HG03039 (cell line): ENCODE results near the gene CXCR3.

Source experiments
- ATAC-seq: cut with Tn5 transposase; IDR thresholded peaks from one replicate; pipeline ENCODE4 v1.9.1; 2021; ENCODE audit warnings: mild to moderate bottlenecking, moderate library complexity; ENCODE audit not compliant: unreplicated experiment

Gene CXCR3

GRCh38 chrX:71637253-71637618 is 18.9 kb upstream of the CXCR3 start:
- no peak for ATAC-seq

DNA sequence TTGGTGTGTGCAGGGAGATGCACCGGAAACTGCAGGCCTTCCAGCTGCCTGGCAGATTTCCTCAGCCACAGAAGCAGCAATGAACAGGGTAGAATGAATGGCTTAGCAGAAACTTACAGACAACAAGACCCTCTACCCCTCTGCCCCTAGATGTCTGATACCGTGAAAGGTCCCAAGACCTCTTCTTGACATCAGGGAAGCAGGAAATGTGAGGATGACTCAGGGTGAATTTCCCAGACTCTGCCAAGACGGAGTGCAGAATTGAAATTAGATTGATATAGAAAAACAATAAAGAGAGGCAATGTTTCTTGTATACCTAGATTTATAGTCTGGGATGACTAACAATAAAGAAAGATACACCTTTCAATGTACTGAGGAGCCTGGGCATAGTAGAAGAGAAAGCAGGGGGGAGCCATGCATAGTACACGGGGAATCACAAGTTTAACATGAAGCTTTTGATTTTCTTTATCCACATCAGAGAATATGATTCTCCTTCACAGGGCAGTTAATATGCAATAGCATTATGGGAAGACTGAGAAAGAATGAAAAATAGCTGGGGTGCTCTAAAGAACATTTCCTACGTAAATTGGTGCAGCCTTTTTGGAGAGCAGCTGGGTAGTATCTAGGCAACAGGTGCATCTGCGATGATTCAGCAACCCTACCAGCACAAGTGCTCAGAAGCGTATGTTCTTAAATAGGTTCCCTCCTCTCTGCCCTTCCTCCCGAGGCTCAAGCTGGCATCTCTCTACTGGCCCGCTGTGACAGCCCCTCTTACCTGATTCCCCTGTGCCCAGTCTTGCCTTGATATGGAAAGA is 18.3 kb upstream of the CXCR3 start:
- no peak for ATAC-seq

- no peak for ATAC-seq
These were observed 16.1 kb upstream of the CXCR3 start for GRCh38 chrX:71634366-71634765.

GRCh38 chrX:71632923-71633657 is 14.8 kb upstream of the CXCR3 start:
- ATAC-seq: no peak

GRCh38 chrX:71629467-71629866 is 11.2 kb upstream of the CXCR3 start:
- no peak for ATAC-seq

GRCh38 chrX:71627588-71628404 is 9.5 kb upstream of the CXCR3 start:
- no peak for ATAC-seq

GRCh38 chrX:71626576-71626975 is 8.3 kb upstream of the CXCR3 start:
- ATAC-seq: no peak

- no peak for ATAC-seq
These were observed 7.2 kb upstream of the CXCR3 start for GRCh38 chrX:71625471-71625870.

DNA sequence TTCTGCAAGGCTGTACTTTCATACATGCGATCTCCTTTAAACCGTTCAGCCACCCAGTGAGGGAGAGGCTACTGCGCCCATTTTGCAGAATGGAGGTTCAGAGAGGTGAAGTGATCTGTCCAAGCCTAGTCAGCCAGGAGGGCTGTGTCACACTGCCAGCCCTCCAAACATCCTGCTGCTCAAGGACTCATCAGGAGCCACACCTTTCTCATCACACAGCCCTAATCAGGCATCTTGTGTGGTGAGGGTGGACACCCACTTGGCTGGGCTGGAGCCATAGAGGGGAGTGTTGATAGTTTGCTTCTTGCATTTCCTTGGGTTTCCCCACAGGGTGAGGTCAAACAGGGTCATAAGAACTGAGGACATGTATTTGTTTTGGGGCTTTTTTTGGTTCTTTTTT is 5.4 kb upstream of the CXCR3 start:
- ATAC-seq: no peak

DNA sequence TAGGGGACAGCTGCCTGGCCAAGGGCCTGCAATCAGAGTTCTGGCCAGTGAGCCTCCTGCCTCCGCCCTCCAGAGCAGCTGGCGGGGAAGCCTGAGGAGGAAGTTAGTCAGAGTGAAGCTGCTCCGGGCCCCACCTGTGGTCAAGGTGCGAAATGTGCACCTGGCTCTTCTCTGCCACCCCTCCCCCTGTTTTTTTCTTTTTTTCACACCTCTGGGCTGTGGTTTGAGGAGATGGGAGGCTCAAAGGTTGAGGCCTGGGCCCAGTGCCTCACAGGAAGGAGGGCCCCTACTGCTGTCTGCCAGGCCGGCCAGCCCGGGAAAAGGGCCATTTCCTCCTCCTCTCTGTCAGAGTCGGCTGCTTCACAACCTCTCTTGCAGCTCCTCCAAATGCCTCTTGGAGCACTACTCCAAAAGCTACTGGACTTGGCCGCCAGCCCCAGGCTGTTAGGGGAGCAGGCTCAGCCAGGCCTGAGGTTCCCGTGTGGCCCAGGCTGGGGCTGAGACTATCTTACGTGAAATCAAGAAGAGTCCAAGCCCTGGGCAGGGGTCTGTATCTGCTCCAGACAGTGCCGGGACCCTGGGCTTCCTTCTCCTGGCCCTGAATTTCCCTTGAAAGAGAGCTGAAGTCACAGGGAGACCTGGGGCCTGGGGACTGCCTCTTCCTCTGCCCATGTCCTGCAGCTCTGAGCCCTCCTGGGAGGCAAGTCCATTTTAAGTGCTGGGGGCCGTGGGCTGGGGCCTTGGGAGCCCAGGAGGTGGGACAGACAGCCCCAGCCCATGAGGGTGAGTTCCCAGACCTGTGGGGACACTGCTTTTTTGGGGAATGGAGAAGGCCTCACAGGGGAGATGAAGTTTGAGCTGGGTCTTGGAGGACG is 4.5 kb upstream of the CXCR3 start:
- no peak for ATAC-seq

- ATAC-seq: no peak
These were observed 3.8 kb upstream of the CXCR3 start for GRCh38 chrX:71622032-71622575.

DNA sequence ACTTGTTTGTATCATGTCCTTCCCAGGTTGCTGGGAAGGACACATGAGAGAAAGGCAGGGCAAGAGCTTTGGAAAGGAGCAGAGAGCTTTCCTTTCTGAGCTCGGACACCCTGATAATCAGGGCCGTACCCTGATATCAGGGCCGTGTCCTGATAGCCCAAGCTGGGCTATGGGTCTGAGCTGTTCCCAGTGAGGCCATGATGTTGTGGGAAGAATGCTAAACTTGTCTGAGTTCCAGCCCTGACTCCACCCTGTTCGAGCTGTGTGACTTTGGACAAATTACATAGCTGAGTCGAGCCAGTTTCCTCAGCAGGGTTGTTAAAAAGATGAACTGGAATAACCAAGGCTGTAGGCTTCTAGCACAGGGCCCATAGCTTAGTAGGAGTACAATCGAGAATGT is 3.3 kb upstream of the CXCR3 start:
- no peak for ATAC-seq

DNA sequence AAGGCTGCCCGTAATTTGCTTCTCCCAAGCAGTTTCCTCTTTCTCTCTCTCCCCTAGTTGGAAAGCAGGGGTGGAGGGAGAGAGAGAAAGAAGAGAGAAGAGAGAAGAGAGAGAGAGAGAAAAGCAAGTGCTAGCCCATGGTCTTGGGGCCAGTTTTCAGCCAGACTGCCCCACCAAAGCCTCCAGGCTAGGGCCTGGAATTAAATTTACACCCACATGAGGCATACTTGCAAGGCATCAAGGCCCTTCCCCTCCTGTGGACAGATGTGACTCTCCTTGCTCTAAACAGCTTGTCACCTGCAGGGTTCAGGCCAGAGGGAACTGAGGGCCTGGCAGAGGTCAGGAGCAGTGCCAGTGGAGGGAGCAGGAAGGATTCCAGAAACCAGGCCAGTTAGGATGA is 1.7 kb upstream of the CXCR3 start:
- ATAC-seq: no peak

DNA sequence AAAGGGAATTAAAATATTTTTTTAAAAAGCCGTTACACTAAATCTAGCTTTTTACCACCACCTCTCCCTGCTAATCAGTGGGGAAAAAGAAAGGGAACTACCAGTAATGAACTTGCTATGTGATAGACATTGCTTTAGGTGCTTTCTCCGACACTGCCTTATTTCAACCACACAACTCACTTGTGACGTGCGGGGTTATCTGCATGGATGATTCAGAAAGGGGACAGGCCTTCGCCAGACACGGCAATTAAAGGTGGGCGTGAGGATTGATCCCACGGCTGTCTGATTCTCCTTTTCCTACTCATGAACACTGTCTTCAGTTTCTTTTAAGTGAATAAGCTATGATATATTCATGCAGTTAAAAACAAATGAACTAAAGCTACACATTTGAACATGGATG is 882 bp upstream of the CXCR3 start:
- ATAC-seq: no peak

DNA sequence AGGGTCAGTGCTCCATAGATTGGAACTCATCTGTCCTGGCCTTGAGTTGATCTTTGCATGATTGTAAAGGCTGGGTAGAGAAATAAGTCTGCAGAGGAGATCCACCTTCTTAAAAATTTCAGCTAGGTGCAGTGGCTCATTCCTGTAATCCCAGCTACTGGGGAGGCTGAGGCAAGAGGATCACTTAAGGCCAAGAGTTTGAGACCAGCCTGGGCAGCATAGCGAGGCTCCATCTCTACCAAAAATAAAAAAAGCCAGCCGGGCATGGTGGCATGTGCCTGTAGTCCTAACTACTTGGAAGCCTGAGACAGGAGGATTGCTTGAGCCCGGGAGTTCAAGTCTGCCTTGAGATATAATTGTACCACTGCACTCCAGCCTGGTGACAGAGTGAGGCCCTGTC is 476 bp upstream of the CXCR3 start:
- ATAC-seq: no peak

DNA sequence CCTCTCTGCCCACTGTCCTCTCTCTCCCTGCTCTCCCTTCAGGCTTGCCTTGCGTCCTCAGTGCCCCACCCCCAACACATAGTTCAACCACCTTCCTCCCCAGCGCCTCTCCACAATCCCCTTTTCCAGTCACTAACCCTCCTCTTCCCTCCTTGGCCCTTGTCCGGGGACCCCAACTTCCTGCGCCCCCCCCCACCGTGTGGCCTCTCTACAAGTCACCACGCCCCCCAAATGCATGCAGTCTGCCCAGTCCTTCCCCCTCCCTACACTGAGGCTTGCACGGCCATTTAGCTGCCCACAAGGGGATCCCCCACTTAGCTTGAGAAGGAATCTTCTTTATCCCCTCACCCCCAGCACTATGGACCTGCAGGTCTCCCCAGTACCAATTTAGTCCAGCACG is 569 bp downstream of the CXCR3 start:
- ATAC-seq: no peak

DNA sequence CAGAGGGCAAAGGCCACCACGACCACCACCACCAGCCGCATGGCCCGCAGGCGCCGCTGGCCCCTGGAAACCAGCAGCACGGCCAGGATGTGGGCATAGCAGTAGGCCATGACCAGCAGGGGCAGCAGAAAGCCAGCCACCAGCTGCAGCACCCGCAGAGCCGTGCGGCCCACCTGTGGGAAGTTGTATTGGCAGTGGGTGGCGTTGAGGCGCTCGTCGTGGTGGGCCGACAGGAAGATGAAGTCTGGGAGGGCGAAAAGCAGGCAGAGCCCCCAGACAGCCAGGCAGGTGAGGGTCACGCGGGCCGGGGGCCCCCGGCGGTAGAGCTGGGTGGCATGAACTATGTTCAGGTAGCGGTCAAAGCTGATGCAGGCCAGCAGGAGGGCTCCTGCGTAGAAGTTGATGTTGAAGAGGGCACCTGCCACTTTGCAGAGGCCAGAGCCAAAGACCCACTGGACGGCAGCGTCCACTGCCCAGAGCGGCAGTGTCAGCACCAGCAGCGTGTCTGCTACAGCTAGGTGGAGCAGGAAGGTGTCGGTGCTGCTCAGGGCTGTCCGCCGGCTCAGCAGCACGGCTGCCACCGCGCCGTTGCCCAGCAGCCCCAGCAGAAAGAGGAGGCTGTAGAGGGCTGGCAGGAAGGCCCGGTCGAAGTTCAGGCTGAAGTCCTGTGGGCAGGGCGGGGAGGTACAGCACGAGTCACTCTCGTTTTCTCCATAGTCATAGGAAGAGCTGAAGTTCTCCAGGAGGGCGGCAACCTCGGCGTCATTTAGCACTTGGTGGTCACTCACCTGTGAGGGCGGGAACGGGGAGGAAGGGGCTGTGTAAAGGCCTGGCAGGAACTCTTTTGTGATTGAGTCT is 1.4 kb downstream of the CXCR3 start:
- no peak for ATAC-seq

GRCh38 chrX:71615954-71616353 is 2.4 kb downstream of the CXCR3 start:
- no peak for ATAC-seq

DNA sequence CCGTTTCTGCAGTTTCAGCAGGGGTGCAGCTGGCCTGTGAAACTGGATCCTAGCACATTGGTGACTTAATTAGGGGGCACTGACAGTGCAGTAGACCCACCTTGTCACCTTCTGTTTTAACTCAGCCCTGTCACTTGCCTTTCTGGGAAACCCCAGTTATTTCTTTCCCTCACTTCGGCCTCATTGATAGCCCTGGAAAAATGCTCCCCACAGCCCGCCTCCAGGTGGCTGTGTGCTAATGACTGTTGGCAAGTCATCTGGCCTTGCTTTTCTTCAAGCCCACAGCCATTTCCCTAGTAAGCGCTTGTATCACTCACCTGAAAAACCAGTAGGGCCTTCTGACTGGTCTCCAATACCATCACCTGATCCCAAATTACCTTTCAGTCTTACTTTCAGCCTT is 3.3 kb downstream of the CXCR3 start:
- ATAC-seq: no peak

DNA sequence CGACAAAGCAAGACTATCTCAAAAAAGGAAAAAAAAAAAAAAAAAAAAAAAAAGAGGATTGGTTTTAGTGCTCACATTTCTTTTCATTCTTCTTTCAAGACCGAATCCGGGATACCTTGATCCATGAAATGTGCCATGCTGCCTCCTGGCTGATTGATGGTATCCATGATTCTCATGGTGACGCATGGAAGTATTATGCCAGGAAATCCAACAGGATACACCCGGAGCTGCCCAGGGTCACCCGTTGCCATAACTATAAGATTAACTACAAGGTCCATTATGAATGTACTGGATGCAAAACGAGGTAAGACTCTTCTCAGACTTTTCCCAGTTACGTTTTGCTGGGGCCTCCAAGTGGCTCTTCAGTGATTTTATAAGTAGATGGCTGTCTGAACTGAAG is 6.1 kb downstream of the CXCR3 start:
- no peak for ATAC-seq
